Right hindlimb (tissue), 1 donor: ENCODE results near the gene GOLGA2.

Source experiments
- DNase-seq: peaks from one replicate; pipeline ENCODE4 v3.0.0-alpha.2; 2018

The GOLGA2 gene, protein sequence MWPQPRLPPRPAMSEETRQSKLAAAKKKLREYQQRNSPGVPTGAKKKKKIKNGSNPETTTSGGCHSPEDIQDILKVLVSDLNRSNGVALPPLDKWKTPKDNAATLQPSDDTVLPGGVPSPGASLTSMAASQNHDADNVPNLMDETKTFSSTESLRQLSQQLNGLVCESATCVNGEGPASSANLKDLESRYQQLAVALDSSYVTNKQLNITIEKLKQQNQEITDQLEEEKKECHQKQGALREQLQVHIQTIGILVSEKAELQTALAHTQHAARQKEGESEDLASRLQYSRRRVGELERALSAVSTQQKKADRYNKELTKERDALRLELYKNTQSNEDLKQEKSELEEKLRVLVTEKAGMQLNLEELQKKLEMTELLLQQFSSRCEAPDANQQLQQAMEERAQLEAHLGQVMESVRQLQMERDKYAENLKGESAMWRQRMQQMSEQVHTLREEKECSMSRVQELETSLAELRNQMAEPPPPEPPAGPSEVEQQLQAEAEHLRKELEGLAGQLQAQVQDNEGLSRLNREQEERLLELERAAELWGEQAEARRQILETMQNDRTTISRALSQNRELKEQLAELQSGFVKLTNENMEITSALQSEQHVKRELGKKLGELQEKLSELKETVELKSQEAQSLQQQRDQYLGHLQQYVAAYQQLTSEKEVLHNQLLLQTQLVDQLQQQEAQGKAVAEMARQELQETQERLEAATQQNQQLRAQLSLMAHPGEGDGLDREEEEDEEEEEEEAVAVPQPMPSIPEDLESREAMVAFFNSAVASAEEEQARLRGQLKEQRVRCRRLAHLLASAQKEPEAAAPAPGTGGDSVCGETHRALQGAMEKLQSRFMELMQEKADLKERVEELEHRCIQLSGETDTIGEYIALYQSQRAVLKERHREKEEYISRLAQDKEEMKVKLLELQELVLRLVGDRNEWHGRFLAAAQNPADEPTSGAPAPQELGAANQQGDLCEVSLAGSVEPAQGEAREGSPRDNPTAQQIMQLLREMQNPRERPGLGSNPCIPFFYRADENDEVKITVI

DNA sequence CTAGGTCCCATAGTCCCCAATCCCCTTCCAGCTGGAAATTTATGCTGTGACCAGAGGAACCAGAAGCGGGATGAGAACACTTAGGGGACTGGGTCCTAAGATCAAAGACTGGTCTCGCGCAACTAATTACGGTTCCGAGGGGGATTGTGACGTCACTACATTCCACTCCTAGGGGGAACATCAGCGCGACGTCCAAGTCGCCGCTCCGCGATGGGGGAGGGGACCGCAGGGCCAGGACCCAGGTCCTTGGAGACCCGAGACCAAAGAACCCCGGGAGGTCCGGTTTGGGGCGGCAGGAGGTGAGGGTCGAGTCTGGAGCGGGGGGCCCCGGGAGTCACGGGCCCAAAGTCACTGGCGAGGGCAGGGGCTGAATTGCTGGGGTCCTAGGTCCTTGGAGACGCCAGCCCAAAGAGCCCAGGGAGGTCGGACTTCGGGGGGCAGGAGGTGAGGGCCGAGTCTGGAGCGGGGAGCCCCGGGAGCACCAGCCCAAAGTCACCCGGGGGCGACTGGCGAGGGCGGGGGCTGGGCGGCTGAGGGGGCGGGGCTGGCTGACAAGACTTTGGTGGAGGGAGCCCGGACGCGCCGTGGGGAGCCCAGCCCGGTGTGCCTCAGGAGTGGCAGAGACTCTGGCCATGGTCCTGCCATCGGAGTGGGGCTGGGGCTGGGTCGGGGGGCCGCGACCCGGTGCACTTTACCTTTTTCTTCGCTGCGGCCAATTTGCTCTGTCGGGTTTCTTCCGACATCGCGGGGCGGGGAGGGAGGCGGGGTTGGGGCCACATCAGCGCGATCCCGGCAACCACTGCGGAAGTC is at the start of gene GOLGA2:
Gene GOLGA2 (minus strand): TSS at position 810 of the 810 bp plus-strand sequence. CDS start 31 bp downstream, at position 779.
- DNase-seq: no peak

DNA sequence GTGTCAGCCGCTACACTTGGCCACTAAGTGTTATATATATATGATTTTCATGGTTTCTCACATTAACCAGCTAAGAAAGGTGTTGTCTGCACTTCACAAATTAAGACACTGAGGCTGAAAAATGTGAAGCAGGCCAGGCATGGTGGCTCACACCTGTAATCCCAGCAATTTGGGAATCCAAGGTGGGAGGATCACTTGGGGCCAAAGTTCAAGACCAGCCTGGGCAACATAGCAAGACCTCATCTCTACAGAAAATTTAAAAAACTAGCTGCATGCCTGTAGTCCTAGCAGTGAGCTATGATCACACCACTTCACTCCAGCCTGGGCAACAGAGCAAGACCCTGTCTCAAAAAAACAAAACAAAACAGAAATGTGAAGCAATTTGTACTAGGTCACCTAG is 48.6 kb upstream of the GOLGA2 start:
- DNase-seq: no peak

DNA sequence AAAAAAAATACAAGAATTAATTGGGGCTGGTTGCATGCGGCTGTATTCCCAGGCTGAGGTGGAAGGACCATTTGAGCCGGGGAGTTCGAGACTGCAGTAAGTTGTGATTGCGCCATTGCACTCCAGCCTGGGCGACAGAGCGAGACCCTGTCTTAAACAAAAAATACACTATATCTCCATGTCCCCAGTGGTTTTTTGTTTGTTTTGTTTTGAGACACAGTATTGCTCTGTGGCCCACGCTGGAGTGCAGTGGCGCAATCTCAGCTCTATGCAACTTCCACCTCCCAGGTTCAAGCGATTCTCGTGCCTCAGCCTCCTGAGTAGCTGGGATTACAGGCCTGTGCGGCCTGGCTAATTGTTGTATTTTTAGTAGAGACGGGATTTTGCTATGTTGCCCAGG is 48.0 kb upstream of the GOLGA2 start:
- DNase-seq: no peak

DNA sequence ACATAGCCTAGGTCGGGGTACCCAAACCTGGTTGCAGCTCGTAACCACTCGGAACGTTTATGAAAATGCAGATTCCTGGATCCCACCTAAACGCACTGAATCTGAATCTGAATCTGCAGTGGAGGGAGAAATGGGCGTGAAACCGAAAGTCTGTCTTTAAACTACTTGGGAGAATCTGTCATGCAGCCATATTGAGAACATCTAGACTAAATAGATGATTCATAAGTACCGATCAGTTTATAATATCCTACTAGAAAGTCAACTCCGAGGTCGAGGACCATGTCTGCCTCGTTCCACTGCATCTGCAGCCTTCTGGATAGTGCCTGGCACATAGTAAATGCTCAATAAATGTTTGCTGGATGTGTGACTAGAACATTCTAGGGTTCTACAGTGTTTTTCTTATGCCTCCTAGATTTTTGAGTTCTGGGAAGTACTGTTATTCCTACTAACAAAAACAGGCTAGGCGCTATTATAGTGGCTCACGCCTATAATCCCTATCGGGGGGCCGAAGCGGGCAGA is 47.5 kb upstream of the GOLGA2 start:
- DNase-seq: no peak

DNA sequence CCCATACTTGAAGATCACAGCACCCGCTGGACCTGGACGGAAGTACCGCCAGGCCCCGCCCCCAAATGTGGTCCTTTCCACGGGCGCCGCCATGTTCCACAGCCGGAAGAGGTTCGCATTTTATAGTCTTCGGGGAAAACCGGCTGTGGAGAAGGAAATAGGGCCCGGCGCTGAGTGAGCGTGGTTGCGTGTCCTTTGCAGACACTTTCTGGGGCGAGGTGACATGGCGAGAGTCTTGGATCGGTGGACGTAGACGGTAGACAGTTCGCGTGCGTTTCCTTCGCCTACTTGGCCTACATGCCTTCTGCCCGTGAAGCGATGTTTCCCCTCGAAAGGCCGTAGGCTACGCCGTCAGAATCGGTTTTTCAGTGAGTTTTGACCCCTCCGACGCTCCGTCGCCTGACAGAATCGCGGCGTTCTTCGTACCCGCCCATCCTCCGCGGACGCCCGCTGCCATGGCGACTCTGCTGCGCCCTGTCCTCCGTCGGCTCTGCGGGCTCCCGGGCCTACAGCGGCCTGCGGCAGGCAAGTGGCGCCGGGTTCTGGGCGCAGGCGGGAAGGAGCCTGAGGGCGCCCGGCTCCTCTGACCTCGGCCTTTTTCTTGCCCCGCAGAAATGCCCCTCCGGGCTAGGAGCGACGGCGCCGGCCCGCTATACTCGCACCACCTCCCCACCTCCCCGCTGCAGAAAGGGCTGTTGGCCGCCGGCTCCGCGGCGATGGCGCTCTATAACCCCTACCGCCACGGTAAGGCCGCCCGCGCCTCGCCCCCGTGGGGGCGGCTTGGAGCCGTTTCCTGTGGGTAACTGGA is 46.8 kb upstream of the GOLGA2 start, which contains the start of the genes COQ4 and TRUB2:
Gene COQ4 (plus strand): TSS at position 436 of the 808 bp plus-strand sequence. CDS start 20 bp downstream, at position 456.
Gene TRUB2 (minus strand): TSS at position 44 of the 808 bp plus-strand sequence. CDS start 39 bp downstream, at position 5.
- DNase-seq: peak; percentile 96

DNA sequence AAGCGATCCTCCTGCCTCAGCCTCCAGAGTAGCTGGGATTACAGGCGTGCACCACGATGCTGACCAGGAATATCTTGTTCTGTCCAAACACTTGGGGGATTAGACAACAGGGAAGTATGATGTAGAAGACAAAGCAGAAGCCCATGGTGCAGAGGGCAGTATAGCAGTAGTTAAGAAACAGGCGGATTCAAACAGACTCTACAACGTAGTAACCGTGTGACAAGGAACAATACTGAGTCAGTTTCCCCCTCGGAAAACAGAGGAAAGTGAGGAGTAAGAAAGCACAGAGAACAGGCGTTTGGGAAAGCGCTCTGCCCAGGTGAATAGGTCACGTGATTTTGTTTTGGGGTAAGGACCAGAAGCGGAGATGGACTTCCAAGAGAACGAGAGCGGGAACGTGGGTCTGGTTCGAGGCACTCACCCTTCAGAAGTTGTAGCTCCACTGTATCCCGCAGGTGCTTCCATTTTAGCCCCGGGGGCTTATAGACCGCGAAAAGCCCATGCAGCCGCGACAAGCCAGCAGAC is 46.1 kb upstream of the GOLGA2 start:
- DNase-seq: no peak

DNA sequence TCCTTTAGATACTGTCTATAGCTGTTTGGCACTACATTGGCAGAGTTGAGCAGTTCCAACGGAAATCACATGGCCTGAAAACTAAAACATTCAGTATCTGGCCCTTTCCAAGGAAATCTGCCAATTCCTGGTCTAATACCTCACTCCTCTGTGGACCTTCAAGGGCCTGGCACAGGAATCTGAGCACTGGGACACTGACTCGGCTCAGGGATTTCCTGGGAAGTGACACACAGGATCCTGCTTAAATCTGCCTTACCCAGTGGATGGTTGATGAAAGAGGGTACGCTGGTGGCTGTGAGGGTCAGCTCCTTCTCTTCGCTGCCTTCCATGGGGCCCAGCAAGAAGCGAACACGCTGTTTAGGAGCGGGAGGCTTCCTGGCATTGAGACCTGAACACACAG is 45.5 kb upstream of the GOLGA2 start:
- DNase-seq: no peak

DNA sequence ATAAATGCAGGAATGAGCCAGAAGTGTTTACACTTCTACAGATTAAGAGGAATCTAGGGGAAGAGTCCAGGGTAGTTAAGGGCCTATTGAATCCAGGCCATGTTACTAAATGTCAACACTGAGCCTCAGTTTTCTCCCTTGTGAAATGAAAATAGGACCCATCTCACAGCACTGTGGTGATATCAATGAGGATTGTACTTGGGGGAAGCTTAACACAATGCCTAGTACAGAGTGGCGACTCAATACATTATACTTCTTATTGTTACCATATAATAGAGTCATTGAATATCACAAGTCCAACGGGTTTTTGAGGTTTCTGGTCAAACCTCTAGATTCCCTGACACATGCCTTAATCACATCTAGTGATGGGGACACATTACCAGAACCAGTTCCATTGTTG is 41.8 kb upstream of the GOLGA2 start:
- DNase-seq: no peak

DNA sequence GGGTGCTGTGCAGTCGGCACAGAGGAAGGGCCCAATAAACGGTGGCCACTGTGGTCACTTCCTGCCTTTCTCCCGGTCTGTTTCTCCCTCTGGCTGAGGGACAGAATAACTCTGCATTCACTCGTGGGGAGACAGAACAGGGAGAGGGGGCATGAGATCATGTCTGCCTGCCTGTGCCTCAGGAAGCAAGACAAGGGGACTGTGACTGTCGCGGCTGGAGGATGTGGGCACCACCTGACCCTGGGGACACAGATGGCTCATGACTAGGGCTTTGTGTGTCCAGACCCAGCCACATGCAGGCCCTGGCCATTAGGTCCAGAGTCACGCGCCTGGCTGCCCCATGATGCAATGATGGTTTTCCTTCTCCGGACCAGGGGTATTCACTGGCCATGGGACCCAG is 40.6 kb upstream of the GOLGA2 start:
- no peak for DNase-seq

DNA sequence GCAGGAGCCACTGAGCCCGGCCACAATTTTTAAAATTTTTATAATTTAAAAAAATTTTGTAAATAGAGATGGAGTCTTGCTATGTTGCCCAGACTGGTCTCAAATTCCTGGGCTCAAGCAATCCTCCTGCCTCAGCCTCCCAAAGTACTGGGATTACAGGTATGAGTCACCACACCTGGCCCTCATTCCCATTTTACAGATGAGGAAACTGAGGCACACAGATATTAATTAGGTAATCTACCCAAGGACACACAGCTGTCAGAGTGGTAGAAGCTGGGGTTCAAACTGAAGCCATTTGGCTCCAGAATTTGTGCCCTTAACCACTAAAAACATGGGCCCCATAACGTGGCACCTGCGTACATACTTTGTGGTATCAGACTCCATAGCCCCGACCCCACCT is 38.9 kb upstream of the GOLGA2 start:
- no peak for DNase-seq

DNA sequence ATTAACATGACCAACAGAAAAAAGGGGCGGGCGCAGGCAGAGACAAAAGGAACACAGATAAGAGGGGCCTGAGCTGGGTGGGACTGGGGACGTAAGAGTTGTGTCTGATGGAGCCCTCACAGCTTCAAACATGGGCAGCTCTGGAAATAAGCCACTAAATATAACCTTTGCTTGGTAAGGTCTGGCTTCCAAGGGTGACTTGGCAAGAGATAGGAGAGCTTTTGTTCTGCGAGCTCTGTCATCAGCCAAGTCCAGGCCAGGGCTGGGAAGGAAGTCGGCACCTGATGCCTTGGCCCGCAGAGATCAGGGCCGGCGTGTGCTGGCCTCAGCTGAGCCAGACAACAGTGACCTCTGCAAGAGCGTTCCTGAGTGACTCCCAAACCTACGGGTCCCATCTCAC is 34.7 kb upstream of the GOLGA2 start:
- no peak for DNase-seq

DNA sequence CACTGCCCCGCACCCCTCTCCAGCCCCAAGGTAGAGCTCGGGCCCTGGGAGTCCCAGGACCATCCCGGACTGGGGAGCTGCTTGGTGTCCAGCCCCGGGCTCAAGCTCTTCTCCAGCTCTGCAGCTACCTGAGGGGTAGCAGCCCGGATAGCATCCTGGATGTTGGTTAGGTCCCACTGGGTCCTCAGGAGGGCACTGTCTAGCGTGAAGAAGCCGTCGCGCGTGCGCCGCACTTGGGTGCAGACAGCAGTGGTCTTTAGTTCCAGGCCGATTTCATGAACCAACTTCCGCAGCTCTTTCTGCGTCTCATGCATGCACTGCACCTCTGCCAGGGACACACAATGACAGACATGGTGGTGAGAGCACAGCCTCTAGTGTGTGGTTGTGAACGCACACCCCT is 33.7 kb upstream of the GOLGA2 start:
- DNase-seq: no peak

DNA sequence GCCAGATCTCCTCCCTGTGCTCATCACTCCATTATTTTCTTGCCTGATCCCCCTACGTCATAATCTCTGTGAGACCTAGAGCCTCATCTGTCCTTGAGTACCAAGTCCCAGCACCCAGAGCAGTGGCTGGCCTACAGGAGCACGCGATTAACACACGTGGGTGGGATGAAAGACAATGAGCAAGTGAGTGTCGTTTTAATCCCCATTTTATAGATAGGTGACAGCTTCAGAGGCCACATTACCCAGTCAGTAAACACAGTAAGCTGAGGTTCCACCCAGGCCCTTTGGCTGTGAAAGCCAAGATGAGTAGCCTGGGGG is 29.1 kb upstream of the GOLGA2 start:
- no peak for DNase-seq

DNA sequence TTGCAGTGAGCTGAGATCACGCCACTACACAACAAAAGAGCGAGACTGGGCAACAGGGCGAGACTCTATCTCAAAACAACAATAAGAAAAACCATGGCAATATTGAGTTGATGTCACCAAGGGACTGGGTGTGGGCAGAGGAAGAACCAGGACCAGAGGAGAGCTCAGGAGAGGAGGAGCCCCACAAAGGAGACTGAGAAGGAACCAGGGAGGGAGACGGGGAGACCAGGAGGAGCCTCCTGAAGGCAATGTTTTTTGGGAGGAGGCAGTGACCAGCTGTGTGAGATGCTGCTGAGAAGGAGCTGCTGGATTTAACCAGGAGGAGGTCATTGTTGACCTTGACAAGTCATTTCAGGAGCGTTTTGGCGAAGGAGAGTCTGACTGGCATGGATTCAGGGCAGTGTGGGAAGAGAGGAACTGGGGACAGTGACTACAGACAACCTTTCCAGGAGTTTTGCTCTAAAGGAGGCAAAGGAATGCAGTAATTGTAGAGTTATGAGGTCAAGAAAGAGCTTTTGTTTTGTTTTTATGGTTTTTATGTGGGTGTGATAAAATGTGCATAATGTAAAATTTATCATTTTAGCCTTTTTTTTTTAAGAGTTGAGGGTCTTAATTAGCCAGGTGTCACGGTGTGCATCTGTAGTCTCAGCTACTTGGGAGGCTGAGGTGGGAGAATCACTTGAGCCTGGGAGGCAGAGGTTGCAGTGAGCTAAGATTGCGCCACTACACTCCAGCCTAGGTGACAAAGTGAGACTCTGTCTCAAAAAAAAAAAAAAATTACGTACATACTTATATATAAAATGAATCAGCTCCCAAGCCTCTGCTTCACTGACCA is 28.5 kb upstream of the GOLGA2 start:
- no peak for DNase-seq

DNA sequence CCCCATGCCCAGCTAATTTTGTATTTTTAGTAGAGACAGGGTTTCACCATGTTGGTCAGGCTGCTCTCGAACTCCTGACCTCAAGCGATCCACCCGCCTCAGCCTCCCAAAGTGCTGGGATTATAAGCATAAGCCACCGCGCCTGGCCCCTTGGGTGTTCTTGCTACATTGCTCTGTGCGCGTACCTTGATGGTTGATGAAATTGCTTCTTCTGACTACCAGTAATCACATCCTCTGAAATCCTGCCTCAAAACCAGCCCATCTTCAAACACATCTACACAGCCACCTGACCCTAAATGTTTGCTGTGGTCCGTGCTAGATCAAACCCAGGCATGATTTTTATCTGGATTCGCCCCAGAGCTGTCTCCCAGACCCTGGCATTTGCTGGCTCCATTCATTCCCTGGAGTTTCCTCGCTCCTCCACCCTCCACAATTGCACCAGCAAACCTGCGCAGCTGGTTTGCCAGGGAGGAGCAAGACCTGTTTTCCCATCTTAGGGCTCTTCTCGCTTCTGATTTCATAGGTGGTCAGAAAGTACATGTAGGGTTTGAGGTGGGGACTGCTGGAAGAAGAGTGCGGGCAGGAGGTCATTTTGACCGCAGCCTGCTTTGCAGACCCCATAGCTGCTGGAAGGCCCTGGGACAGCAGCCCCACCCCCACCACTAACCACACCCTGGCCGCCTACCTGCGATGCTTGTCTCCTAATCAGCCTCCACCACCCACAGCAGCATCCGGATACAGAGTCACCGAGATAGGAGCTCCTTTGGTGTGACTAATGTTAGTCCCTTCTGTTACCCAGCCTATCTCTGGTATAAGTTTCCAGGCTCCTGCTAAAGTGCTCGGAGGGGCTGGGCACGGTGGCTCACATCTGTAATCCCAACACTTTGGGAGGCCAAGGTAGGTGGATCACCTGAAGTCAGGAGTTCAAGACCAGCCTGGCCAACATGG is 23.0 kb upstream of the GOLGA2 start:
- DNase-seq: no peak

DNA sequence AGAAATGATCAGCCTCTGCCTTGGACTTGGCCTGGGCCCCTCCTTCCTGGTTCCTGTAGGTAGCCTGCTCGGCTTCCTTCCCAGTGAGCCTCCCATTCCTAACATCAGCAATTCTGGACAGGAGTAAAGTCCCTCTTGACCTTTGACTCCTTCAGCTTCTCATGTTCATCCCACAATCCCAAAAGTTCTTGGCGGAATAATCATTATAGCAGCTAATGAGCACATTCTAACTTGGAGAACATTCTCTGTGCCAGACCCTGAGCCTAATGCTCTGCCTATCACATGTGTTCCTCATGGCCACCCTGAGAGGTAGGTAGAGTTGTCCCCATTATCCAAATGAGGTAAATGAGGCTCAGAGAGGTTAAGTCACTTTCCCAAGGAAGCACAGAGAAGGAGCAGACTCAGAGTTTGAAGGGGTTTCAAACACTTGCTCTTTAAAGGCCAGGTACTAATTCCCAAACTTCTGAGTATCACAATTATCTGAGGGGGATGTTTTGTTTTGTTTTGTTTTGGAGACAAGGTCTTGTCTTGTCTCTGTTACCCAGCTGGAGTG is 21.5 kb upstream of the GOLGA2 start:
- DNase-seq: no peak

DNA sequence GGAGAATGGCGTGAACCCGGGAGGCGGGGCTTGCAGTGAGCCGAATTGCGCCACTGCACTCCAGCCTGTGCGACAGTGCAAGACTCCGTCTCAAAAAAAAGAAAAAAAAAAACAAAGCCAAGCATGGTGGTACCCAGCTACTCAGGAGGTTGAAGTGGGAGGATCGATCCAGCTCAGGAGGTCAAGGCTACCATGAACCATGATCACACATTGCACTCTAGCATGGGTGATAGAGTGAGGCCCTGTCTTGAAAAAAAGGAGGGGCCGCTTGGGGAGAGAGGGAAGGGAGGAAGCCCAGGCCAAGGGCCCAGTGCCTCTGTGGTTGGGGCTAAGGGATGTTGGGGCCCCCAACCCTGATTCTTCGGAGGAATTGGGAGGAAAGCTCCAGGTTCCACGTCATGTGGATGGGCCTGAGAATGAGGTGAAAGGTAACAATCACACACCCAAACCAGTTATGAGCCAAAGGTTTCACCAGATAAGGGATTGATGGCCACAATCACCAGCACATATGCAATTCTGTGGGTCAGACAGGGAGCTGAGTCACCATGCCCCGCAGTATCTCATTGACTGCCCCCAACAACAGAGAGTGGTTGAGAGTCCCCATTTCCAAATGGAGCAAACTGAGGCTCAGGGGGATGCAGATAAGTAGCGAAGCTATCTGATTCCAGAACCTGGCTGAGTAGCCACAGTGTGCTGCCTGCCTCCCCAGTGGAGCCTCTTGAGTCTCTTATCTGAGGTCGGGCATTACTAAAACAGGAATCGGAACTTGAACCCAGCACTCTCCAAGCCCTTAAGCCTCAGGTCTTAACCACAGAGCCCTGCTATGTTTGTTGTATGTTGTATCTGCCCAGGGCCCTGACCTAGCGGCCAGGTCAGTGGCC is 20.8 kb upstream of the GOLGA2 start:
- DNase-seq: no peak

DNA sequence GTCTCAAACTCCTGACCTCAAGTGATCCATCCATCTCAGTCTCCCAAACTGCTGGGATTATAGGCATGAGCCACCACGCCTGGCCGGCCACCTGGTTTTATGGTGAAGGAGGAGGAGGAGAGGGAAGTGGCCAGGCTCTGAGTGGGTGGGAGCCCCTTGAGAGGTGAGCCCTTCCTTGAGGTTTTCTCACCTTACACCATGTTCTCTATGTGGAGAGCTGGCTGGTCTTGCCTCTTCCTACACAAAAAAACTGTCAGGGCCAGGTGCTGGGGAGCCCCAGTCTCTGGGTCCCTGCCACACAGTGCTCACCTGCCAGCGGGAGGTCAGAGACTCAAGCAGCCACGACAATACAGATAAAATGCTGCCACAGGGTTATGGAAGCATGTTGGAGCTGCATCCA is 18.3 kb upstream of the GOLGA2 start:
- DNase-seq: no peak
